ENCODE data around the gene MAGI1. TPM values are rescaled to one million over a fixed set of nuclear protein-coding genes. Genes with fewer than 3 reads are reported as not detected.

The MAGI1 gene
- polyA plus RNA-seq, 3 donors = not detected

DNA sequence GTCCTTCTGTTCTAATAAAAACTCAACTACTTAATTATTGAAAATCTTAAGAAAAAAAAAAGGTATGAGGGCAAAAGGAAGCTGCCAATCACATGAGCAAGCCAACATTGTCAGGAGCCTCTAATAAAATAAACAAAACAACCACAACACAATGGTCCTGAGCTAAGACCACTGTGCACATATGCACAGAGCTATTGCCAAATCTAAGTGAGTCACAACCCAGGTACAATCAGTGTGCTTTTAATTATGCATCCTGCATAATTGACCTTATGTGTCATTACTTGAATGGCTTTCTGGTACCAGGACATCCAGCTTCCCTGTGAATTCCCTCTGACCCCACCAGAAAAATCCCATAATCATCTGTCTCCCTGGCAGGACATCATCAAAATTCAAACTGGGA, 639.8 kb downstream of the MAGI1 start:
- Mint-ChIP-seq H3K4me1 (no peaks in the 10 kb centered on the region), H3K27ac (no peak overlapping the region), H3K36me3 (no peaks in the 10 kb centered on the region), H3K9me3 (peaks cover 0 to 3% (median 0%) of the 10 kb centered on the region in 7 donors), H3K27me3 (ENCODE audit: low read depth in 3 of 3) (peaks cover 0 to 5% (median 1%) of the 10 kb centered on the region in 3 donors), H3K4me3 (no peak overlapping the region)
- no peaks in the 10 kb centered on the region for H3K9me3 ChIP-seq (replicated peaks in 1 of 2; ENCODE audit: control insufficient read depth in 1 of 2, insufficient read depth in 1 of 2, low read length in 2 of 2)
- no peak overlapping the region for H3K4me3 ChIP-seq (replicated peaks in 1 of 3; ENCODE audit: low read depth in 2 of 3, low read length in 3 of 3)
- H2AFZ ChIP-seq (ENCODE audit: insufficient read depth, low read depth, low read length, poor library complexity, severe bottlenecking) = no peak overlapping the region
- no peaks in the 10 kb centered on the region for H3K79me2 ChIP-seq (ENCODE audit: insufficient read depth, low read length)
- no peaks in the 10 kb centered on the region for H3K27me3 ChIP-seq (ENCODE audit: control insufficient read depth in 2 of 2, insufficient read depth in 2 of 2, low read length in 2 of 2)
- no peak overlapping the region for H3K9ac ChIP-seq (ENCODE audit: insufficient read depth, low read length, poor library complexity, severe bottlenecking)
- no peak overlapping the region for H3K4me2 ChIP-seq (replicated peaks; ENCODE audit: extremely low read depth, low read length, poor library complexity, severe bottlenecking)
- H4K20me1 ChIP-seq (ENCODE audit: insufficient read depth, low read length) = no peaks in the 10 kb centered on the region
- no peaks in the 10 kb centered on the region for H3K36me3 ChIP-seq (replicated peaks in 1 of 2; ENCODE audit: control insufficient read depth in 1 of 2, insufficient read depth in 2 of 2, low read length in 2 of 2)
- H3K27ac ChIP-seq (ENCODE audit: low read depth in 1 of 2, low read length in 2 of 2) = no peak overlapping the region
- TF ChIP-seq, protein P1, sequence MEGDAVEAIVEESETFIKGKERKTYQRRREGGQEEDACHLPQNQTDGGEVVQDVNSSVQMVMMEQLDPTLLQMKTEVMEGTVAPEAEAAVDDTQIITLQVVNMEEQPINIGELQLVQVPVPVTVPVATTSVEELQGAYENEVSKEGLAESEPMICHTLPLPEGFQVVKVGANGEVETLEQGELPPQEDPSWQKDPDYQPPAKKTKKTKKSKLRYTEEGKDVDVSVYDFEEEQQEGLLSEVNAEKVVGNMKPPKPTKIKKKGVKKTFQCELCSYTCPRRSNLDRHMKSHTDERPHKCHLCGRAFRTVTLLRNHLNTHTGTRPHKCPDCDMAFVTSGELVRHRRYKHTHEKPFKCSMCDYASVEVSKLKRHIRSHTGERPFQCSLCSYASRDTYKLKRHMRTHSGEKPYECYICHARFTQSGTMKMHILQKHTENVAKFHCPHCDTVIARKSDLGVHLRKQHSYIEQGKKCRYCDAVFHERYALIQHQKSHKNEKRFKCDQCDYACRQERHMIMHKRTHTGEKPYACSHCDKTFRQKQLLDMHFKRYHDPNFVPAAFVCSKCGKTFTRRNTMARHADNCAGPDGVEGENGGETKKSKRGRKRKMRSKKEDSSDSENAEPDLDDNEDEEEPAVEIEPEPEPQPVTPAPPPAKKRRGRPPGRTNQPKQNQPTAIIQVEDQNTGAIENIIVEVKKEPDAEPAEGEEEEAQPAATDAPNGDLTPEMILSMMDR (IDR thresholded peaks at IDR 0.05) = no peak
- no peak for DNase-seq
- intact Hi-C loops (cut with micrococcal nuclease) = no loop called here
- H3K4me1 ChIP-seq (ENCODE audit: control insufficient read depth in 1 of 2, insufficient read depth in 2 of 2, low read length in 2 of 2) = no peaks in the 10 kb centered on the region

DNA sequence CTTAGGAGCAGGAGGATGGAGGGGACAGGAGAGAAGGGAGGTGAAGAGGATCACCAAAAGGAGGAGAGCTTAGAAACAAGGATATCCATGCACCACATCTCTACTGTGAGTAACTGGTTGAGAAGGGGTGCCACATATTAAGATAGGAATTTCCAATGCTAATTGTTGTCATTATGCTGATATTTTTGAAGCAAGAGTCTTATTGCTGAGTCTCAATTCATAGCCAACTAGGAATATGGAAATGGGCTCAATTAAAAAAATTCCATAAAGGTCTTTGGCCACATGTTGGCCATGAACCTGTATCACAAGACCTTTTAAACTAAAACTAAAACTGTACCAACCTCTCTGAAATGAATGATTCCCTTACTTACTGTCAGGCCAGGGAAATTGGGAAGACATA, 642.6 kb downstream of the MAGI1 start:
- TF ChIP-seq, protein P1 (IDR thresholded peaks at IDR 0.05) = no peak
- H3K79me2 ChIP-seq (ENCODE audit: insufficient read depth, low read length) = no peaks in the 10 kb centered on the region
- Mint-ChIP-seq H3K27me3 (ENCODE audit: low read depth in 3 of 3) (peaks cover 0 to 5% (median 0%) of the 10 kb centered on the region in 3 donors), H3K4me1 (no peaks in the 10 kb centered on the region), H3K36me3 (no peaks in the 10 kb centered on the region), H3K4me3 (no peak overlapping the region), H3K27ac (no peak overlapping the region), H3K9me3 (peaks cover 0 to 3% (median 0%) of the 10 kb centered on the region in 7 donors)
- H4K20me1 ChIP-seq (ENCODE audit: insufficient read depth, low read length) = no peaks in the 10 kb centered on the region
- no peaks in the 10 kb centered on the region for H3K27me3 ChIP-seq (ENCODE audit: control insufficient read depth in 2 of 2, insufficient read depth in 2 of 2, low read length in 2 of 2)
- no peak for DNase-seq
- no peak overlapping the region for H3K4me2 ChIP-seq (replicated peaks; ENCODE audit: extremely low read depth, low read length, poor library complexity, severe bottlenecking)
- no peaks in the 10 kb centered on the region for H3K36me3 ChIP-seq (replicated peaks in 1 of 2; ENCODE audit: control insufficient read depth in 1 of 2, insufficient read depth in 2 of 2, low read length in 2 of 2)
- no peaks in the 10 kb centered on the region for H3K9me3 ChIP-seq (replicated peaks in 1 of 2; ENCODE audit: control insufficient read depth in 1 of 2, insufficient read depth in 1 of 2, low read length in 2 of 2)
- no peak overlapping the region for H3K27ac ChIP-seq (ENCODE audit: low read depth in 1 of 2, low read length in 2 of 2)
- intact Hi-C loops (cut with micrococcal nuclease) = no loop called here
- H3K4me1 ChIP-seq (ENCODE audit: control insufficient read depth in 1 of 2, insufficient read depth in 2 of 2, low read length in 2 of 2) = no peaks in the 10 kb centered on the region
- H3K9ac ChIP-seq (ENCODE audit: insufficient read depth, low read length, poor library complexity, severe bottlenecking) = no peak overlapping the region
- no peak overlapping the region for H2AFZ ChIP-seq (ENCODE audit: insufficient read depth, low read depth, low read length, poor library complexity, severe bottlenecking)
- no peak overlapping the region for H3K4me3 ChIP-seq (replicated peaks in 1 of 3; ENCODE audit: low read depth in 2 of 3, low read length in 3 of 3)

Measured in CD14-positive monocyte (primary cell).